K562 (cell line): ENCODE data around the gene ACSF3. TPM values are rescaled to one million over a fixed set of nuclear protein-coding genes. Genes with fewer than 3 reads are reported as not detected.
"Not testable (repeated sequence)": the region's sequence is repeated elsewhere in the genome, so short reads cannot be mapped to it uniquely, and the experiment has no call there.

Source experiments
- ATAC-seq: fragments of 200-7000 bp; cut with Tn5 transposase; 3 replicates; pipeline ENCODE4 v1.9.1; 2020; ENCODE audit warnings: moderate library complexity
- BruUV-seq: library from RNA; stranded (reverse); fragments of 400-500 nt; replicated peaks from 2 replicates; lab custom pipeline; 2021; lab: Mats Ljungman, UMichigan
- CTCF ChIA-PET: fragments of 300-600 bp; formaldehyde crosslinking; extraction: SDS; loops from one replicate; lab custom pipeline; 2021; ENCODE audit warnings: low intra/inter-chr PET ratio; lab: Yijun Ruan, JAX
- POLR2A ChIA-PET: fragments of 300-600, 350-650 bp; sonication (Branson Sonifier 250); formaldehyde crosslinking; extraction: SDS; loops from one replicate; lab custom pipeline; 2021; ENCODE audit warnings: antibody characterized with exemption, inconsistent platforms; lab: Yijun Ruan, JAX
- DNase-seq, 4 experiments: peaks; one replicate each; pipeline versions ENCODE4 v3.0.0 to v3.0.0-alpha.2; 2011 to 2018; ENCODE audit warnings: low spot score in 3 of 4, mixed read lengths in 3 of 4; ENCODE audit errors: extremely low read depth in 1 of 4
- FAIRE-seq: peaks from 2 replicates; lab custom pipeline; 2011; peaks lifted over from hg19 to GRCh38; lab: Jason Lieb, UNC
- H2AFZ ChIP-seq: 2 replicates; pipeline ENCODE4 v1.6.0; 2011; ENCODE audit warnings: low read depth, low read length, control low read depth, inconsistent platforms
- H3K27ac ChIP-seq: fragments of 200-600 bp; 3 replicates; pipeline ENCODE4 v1.8.0; 2011; ENCODE audit warnings: low read depth, mild to moderate bottlenecking, control low read depth, inconsistent platforms, low read length, moderate library complexity, mixed read lengths; ENCODE audit errors: extremely low read depth
- H3K27me3 ChIP-seq, 2 experiments: fragments of 300-600 bp in 1 of 2; 2 replicates in 1 of 2; 3 replicates in 1 of 2; pipeline versions ENCODE4 v1.6.0 to v1.8.0; 2011; ENCODE audit warnings: inconsistent platforms in 2 of 2, low read length in 2 of 2, mild to moderate bottlenecking in 1 of 2, mixed read lengths in 1 of 2, moderate library complexity in 1 of 2; ENCODE audit not compliant: control insufficient read depth in 2 of 2, insufficient read depth in 2 of 2
- H3K36me3 ChIP-seq: fragments of 300-600 bp; 3 replicates; pipeline ENCODE4 v1.8.0; 2011; ENCODE audit warnings: mild to moderate bottlenecking, low read length, inconsistent platforms; ENCODE audit not compliant: control insufficient read depth, insufficient read depth
- H3K4me1 ChIP-seq, 2 experiments: fragments of 200-600 bp in 1 of 2; replicated peaks in 1 of 2; 2 replicates in 1 of 2; 3 replicates in 1 of 2; pipeline versions ENCODE4 v1.5.1 to v1.8.0; 2011; ENCODE audit warnings: inconsistent platforms in 2 of 2, low read length in 2 of 2, mild to moderate bottlenecking in 1 of 2, mixed read lengths in 1 of 2, moderate library complexity in 1 of 2; ENCODE audit not compliant: control insufficient read depth in 2 of 2, insufficient read depth in 2 of 2
- H3K4me2 ChIP-seq: 2 replicates; pipeline ENCODE4 v1.6.1; 2011; ENCODE audit warnings: low read length, control low read depth, inconsistent platforms, mixed read lengths; ENCODE audit not compliant: insufficient read depth
- H3K4me3 ChIP-seq: fragments of 200-600 bp; sonication (generic), shearing (Covaris generic); 2 replicates; pipeline ENCODE4 v1.5.1; 2016; ENCODE audit warnings: control low read depth, inconsistent platforms
- H3K79me2 ChIP-seq: fragments of 200-600 bp; 3 replicates; pipeline ENCODE4 v1.8.0; 2011; ENCODE audit warnings: low read length, inconsistent platforms; ENCODE audit not compliant: control insufficient read depth, insufficient read depth
- H3K9ac ChIP-seq, 2 experiments: 2 replicates each; pipeline versions ENCODE4 v1.6.0 to v1.6.1; 2011; ENCODE audit warnings: low read depth in 2 of 2, low read length in 2 of 2, control low read depth in 1 of 2, inconsistent platforms in 1 of 2, mild to moderate bottlenecking in 1 of 2, mixed read lengths in 1 of 2; ENCODE audit not compliant: insufficient read depth in 1 of 2
- H3K9me1 ChIP-seq: one replicate; pipeline ENCODE4 v1.6.0; 2011; ENCODE audit warnings: inconsistent platforms, mild to moderate bottlenecking, low read length, moderate library complexity; ENCODE audit not compliant: control insufficient read depth, insufficient read depth
- H3K9me3 ChIP-seq: replicated peaks from 2 replicates; pipeline ENCODE4 v1.5.1; 2011; ENCODE audit warnings: low read depth, low read length, inconsistent platforms; ENCODE audit not compliant: control insufficient read depth, insufficient read depth
- H4K20me1 ChIP-seq: replicated peaks from 2 replicates; pipeline ENCODE4 v1.6.1; 2011; ENCODE audit warnings: low read length, inconsistent platforms, mixed read lengths; ENCODE audit not compliant: control insufficient read depth, insufficient read depth
- ARHGAP35 ChIP-seq: fragments of 450-650 bp; IDR thresholded peaks from 2 replicates; pipeline ENCODE4 v1.6.1; 2018; ENCODE audit not compliant: partially characterized antibody
- ATF3 ChIP-seq, 2 experiments: fragments of 450-650 bp in 1 of 2; sonication (generic) in 1 of 2; formaldehyde crosslinking in 1 of 2; IDR thresholded peaks in 1 of 2; conservative IDR thresholded peaks in 1 of 2; 2 replicates each; pipeline versions ENCODE4 v1.6.1 to v1.8.1; 2016 to 2023; ENCODE audit warnings: mild to moderate bottlenecking in 2 of 2, moderate library complexity in 2 of 2, inconsistent platforms in 1 of 2, missing genetic modification reagents in 1 of 2
- CTBP1 ChIP-seq: fragments of 450-650 bp; IDR thresholded peaks from 2 replicates; pipeline ENCODE4 v1.6.1; 2016; ENCODE audit warnings: borderline replicate concordance
- EHMT2 ChIP-seq: fragments of 450-650 bp; IDR thresholded peaks from 2 replicates; pipeline ENCODE4 v1.6.1; 2018; ENCODE audit warnings: antibody characterized with exemption
- HDAC1 ChIP-seq, 2 experiments: fragments of 450-650 bp; IDR thresholded peaks; 2 replicates each; pipeline ENCODE4 v1.6.1; 2016 to 2017; ENCODE audit warnings: inconsistent platforms in 1 of 2, mild to moderate bottlenecking in 1 of 2, moderate library complexity in 1 of 2
- KDM1A ChIP-seq, 2 experiments: fragments of 450-650 bp; IDR thresholded peaks; 2 replicates each; pipeline ENCODE4 v1.6.1; 2016; ENCODE audit warnings: mild to moderate bottlenecking in 2 of 2
- MLLT1 ChIP-seq, 2 experiments: fragments of 450-650 bp; IDR thresholded peaks; 2 replicates each; pipeline ENCODE4 v1.6.1; 2016
- MTA1 ChIP-seq: fragments of 450-650 bp; IDR thresholded peaks from 2 replicates; pipeline ENCODE4 v1.6.1; 2017; ENCODE audit warnings: borderline replicate concordance
- RCOR1 ChIP-seq, 2 experiments: IDR thresholded peaks; 2 replicates each; pipeline ENCODE4 v1.6.1; 2012; ENCODE audit warnings: low read depth in 2 of 2, low read length in 2 of 2, borderline replicate concordance in 1 of 2, improper control_type of control experiment in 1 of 2
- TSC22D4 ChIP-seq: fragments of 450-650 bp; IDR thresholded peaks from 2 replicates; pipeline ENCODE4 v1.6.1; 2016; ENCODE audit warnings: missing genetic modification characterization, missing biosample characterization, control low read depth
- YBX1 ChIP-seq: fragments of 450-650 bp; IDR thresholded peaks from 2 replicates; pipeline ENCODE4 v1.7.1; 2016; ENCODE audit warnings: mild to moderate bottlenecking
- ZBTB2 ChIP-seq: fragments of 450-650 bp; IDR thresholded peaks from 2 replicates; pipeline ENCODE4 v1.6.1; 2016; ENCODE audit warnings: antibody characterized with exemption
- ZBTB26 ChIP-seq: fragments of 450-650 bp; formaldehyde crosslinking; IDR thresholded peaks from 2 replicates; pipeline ENCODE4 v1.4.0; 2022; ENCODE audit warnings: missing genetic modification characterization
- WGBS: fragments of 100-300 bp; shearing (Covaris generic); methylation state at CpG from one replicate; pipeline ENCODE4 v1.1.6; 2016; ENCODE audit warnings: low coverage, mixed read lengths; ENCODE audit not compliant: insufficient coverage; ENCODE audit errors: missing lambda C conversion rate; 5-methylcytosine and 5-hydroxymethylcytosine counted together
- in situ Hi-C: fragments of 300-500 bp; cut with MboI; formaldehyde crosslinking; loops from 4 replicates; pipeline ENCODE4 v1.15.0; 2018; ENCODE audit warnings: inconsistent platforms, mixed read lengths
- intact Hi-C: fragments of 100-400 bp; cut with micrococcal nuclease; formaldehyde crosslinking; loops from 2 replicates; pipeline ENCODE4 v1.14.2; 2022
- polyA plus RNA-seq, 8 experiments: library from polyadenylated mRNA; depleted of rRNA in 4 of 8; stranded (reverse) in 5 of 8; unstranded in 3 of 8; fragments of >200 nt; fragmentation: Nextera tagmentation in 2 of 8; fragmentation: Illumina TruSeq in 1 of 8; extraction: Ambion mirVana in 2 of 8; extraction: Trizol in 1 of 8; gene quantifications; 2 replicates each; pipeline versions ENCODE4 v1.2.1 to v1.2.3, GENCODE V29; 2011 to 2014; ENCODE audit warnings: inconsistent platforms in 1 of 8, missing spikeins in 1 of 8
- total RNA-seq, 7 experiments: library from RNA; depleted of rRNA in 6 of 7; stranded (reverse); fragments of >200 nt in 6 of 7; fragmentation: Illumina TruSeq in 2 of 7; extraction: Trizol in 2 of 7; gene quantifications; 2 replicates each; pipeline versions ENCODE4 v1.2.1 to v1.2.3, GENCODE V29; 2011 to 2021; ENCODE audit warnings: low replicate concordance in 1 of 7

Gene ACSF3
- total and polyA plus RNA-seq, 9 of the 15 experiments (the other 6 are each of a cell fraction or from before 2014, with no cell fraction given): 0.77 to 32.8 (median 14.7) TPM

- DNase-seq; H3K79me2 ChIP-seq; ATAC-seq; in situ Hi-C loops; POLR2A ChIA-PET; BruUV-seq; H3K36me3 ChIP-seq; H3K4me3 ChIP-seq; intact Hi-C loops; H3K9me3 ChIP-seq; CTCF ChIA-PET; H3K4me2 ChIP-seq; H4K20me1 ChIP-seq; H3K9me1 ChIP-seq; H2AFZ ChIP-seq; H3K27ac ChIP-seq; H3K9ac ChIP-seq; TF ChIP-seq ATF3 (CRISPR knock-in tag; conservative IDR thresholded peaks at IDR 0.05): not testable (repeated sequence)
- WGBS: 6% methylated on average over 4 of the region's 4 CpGs
- Histone ChIP-seq H3K27me3 (peaks cover 8 to 41% of the 10 kb centered on the region in 2 experiments; a peak in 4 of 5 replicates), H3K4me1 (peaks cover 0 to 58% of the 10 kb centered on the region in 2 experiments; a peak in 3 of 5 replicates)
- peak; percentile 29 for FAIRE-seq
- TF ChIP-seq TSC22D4 (tag) (0 out of 2 replicates have a peak, but pooled peaks have one; percentile 21), MTA1 (peak; percentile 56; the same call in 1 of the 2 replicates), KDM1A (IDR thresholded peaks at IDR 0.05) (peak; percentile 69 to 75; a peak in 3 of 4 replicates), ARHGAP35 (peak; percentile 2), RCOR1 (IDR thresholded peaks at IDR 0.05; ENCODE audit: borderline replicate concordance in 1 of 2, low read depth in 2 of 2, low read length in 2 of 2) (peak in 1 of 2 experiments; percentile 12; a peak in 1 of 4 replicates), ZBTB2 (peak; percentile 65; the same call in 1 of the 2 replicates), ATF3 (IDR thresholded peaks at IDR 0.05) (0 out of 2 replicates have a peak, but pooled peaks have one; percentile 12), MLLT1 (IDR thresholded peaks at IDR 0.05) (0 out of 4 replicates have a peak, but pooled peaks of 1 of the 2 experiments have one; percentile 43), CTBP1 (peak; percentile 75; the same call in 1 of the 2 replicates), ZBTB26 (peak; percentile 25; the same call in 1 of the 2 replicates), HDAC1 (IDR thresholded peaks at IDR 0.05) (peak in 1 of 2 experiments; percentile 89; a peak in 2 of 4 replicates), EHMT2 (peak; percentile 87), YBX1 (0 out of 2 replicates have a peak, but pooled peaks have one; percentile 41)
These were observed 24.6 kb upstream of the ACSF3 start for GRCh38 chr16:89068814-89069616.
